HEK293 (cell line): Measurements from ENCODE around the gene BNIPL.

Source experiments
- HOXA7 ChIP-seq: sonication (generic); formaldehyde crosslinking; IDR thresholded peaks from 2 replicates; pipeline ENCODE4 v1.8.1; 2022; ENCODE audit warnings: missing genetic modification reagents, borderline replicate concordance
- HOXC10 ChIP-seq: sonication (generic); formaldehyde crosslinking; IDR thresholded peaks from 2 replicates; pipeline ENCODE4 v1.8.1; 2023; ENCODE audit warnings: mild to moderate bottlenecking, missing genetic modification reagents
- IKZF3 ChIP-seq: fragments of 450-650 bp; IDR thresholded peaks from 2 replicates; pipeline ENCODE4 v1.5.0; 2018; ENCODE audit warnings: missing biosample characterization, mild to moderate bottlenecking, missing genetic modification characterization, moderate library complexity
- KLF8 ChIP-seq: fragments of 450-650 bp; formaldehyde crosslinking; IDR thresholded peaks from 2 replicates; pipeline ENCODE4 v1.5.1; 2016; ENCODE audit warnings: missing biosample characterization, missing genetic modification characterization
- SCRT1 ChIP-seq: fragments of 450-650 bp; formaldehyde crosslinking; IDR thresholded peaks from 2 replicates; pipeline ENCODE4 v1.5.1; 2016; ENCODE audit warnings: missing biosample characterization, missing genetic modification characterization, borderline replicate concordance
- SCRT2 ChIP-seq: fragments of 450-650 bp; formaldehyde crosslinking; IDR thresholded peaks from 2 replicates; pipeline ENCODE4 v1.5.1; 2016; ENCODE audit warnings: missing biosample characterization, missing genetic modification characterization
- SETDB1 ChIP-seq: IDR thresholded peaks from one replicate; pipeline ENCODE4 v1.6.1; 2017; ENCODE audit warnings: mild to moderate bottlenecking, low read length, moderate library complexity, mixed read lengths; ENCODE audit not compliant: insufficient read length
- SP3 ChIP-seq: fragments of 450-650 bp; formaldehyde crosslinking; IDR thresholded peaks from 2 replicates; pipeline ENCODE4 v1.5.1; 2016; ENCODE audit warnings: missing biosample characterization, missing genetic modification characterization
- YY2 ChIP-seq: fragments of 450-650 bp; formaldehyde crosslinking; IDR thresholded peaks from 2 replicates; pipeline ENCODE4 v1.5.1; 2016; ENCODE audit warnings: missing biosample characterization, missing genetic modification characterization
- ZBTB17 ChIP-seq: fragments of 450-650 bp; formaldehyde crosslinking; IDR thresholded peaks from 2 replicates; pipeline ENCODE4 v1.5.1; 2016; ENCODE audit warnings: missing biosample characterization, missing genetic modification characterization
- ZBTB48 ChIP-seq: fragments of 450-650 bp; formaldehyde crosslinking; IDR thresholded peaks from 2 replicates; pipeline ENCODE4 v1.5.1; 2016; ENCODE audit warnings: missing biosample characterization, missing genetic modification characterization
- ZNF10 ChIP-seq: fragments of 450-650 bp; formaldehyde crosslinking; IDR thresholded peaks from 2 replicates; pipeline ENCODE4 v1.5.1; 2017; ENCODE audit warnings: missing biosample characterization, missing genetic modification characterization
- ZNF211 ChIP-seq: fragments of 450-650 bp; formaldehyde crosslinking; IDR thresholded peaks from 2 replicates; pipeline ENCODE4 v1.5.1; 2016; ENCODE audit warnings: low read depth, missing biosample characterization, missing genetic modification characterization
- ZNF24 ChIP-seq: fragments of 450-650 bp; formaldehyde crosslinking; IDR thresholded peaks from 2 replicates; pipeline ENCODE4 v1.5.1; 2016; ENCODE audit warnings: missing biosample characterization, missing genetic modification characterization
- ZNF26 ChIP-seq: fragments of 450-650 bp; formaldehyde crosslinking; IDR thresholded peaks from 2 replicates; pipeline ENCODE4 v1.5.1; 2016; ENCODE audit warnings: missing biosample characterization, missing genetic modification characterization
- ZNF274 ChIP-seq, 2 experiments: fragments of 200-500 bp in 1 of 2; fragments of 450-650 bp in 1 of 2; sonication (Bioruptor generic) in 1 of 2; formaldehyde crosslinking in 1 of 2; IDR thresholded peaks; 2 replicates each; pipeline versions ENCODE4 v1.5.1 to v1.6.1; 2014 to 2016; ENCODE audit warnings: borderline replicate concordance in 1 of 2, inconsistent platforms in 1 of 2, low read length in 1 of 2, missing biosample characterization in 1 of 2, missing genetic modification characterization in 1 of 2
- ZNF335 ChIP-seq: fragments of 450-650 bp; formaldehyde crosslinking; conservative IDR thresholded peaks from 2 replicates; pipeline ENCODE4 v1.5.1; 2016; ENCODE audit warnings: missing biosample characterization, missing genetic modification characterization
- ZNF341 ChIP-seq: fragments of 450-650 bp; formaldehyde crosslinking; IDR thresholded peaks from 2 replicates; pipeline ENCODE4; 2016; ENCODE audit warnings: low read depth, missing biosample characterization, missing genetic modification characterization
- ZNF366 ChIP-seq: fragments of 450-650 bp; formaldehyde crosslinking; conservative IDR thresholded peaks from 2 replicates; pipeline ENCODE4 v1.5.1; 2016; ENCODE audit warnings: missing biosample characterization, missing genetic modification characterization
- ZNF394 ChIP-seq: fragments of 450-650 bp; formaldehyde crosslinking; IDR thresholded peaks from 2 replicates; pipeline ENCODE4 v1.5.1; 2016; ENCODE audit warnings: missing biosample characterization, missing genetic modification characterization, mild to moderate bottlenecking, moderate library complexity, borderline replicate concordance
- ZNF416 ChIP-seq: fragments of 450-650 bp; formaldehyde crosslinking; IDR thresholded peaks from 2 replicates; pipeline ENCODE4 v1.5.1; 2016; ENCODE audit warnings: missing biosample characterization, missing genetic modification characterization
- ZNF600 ChIP-seq: fragments of 450-650 bp; formaldehyde crosslinking; IDR thresholded peaks from 2 replicates; pipeline ENCODE4 v1.5.1; 2016; ENCODE audit warnings: missing biosample characterization, missing genetic modification characterization
- ZNF654 ChIP-seq: fragments of 450-650 bp; formaldehyde crosslinking; IDR thresholded peaks from 2 replicates; pipeline ENCODE4 v1.5.1; 2016; ENCODE audit warnings: low read depth, missing biosample characterization, missing genetic modification characterization
- ZNF768 ChIP-seq: fragments of 450-650 bp; formaldehyde crosslinking; IDR thresholded peaks from 2 replicates; pipeline ENCODE4 v1.5.1; 2018; ENCODE audit warnings: missing biosample characterization, mild to moderate bottlenecking, missing genetic modification characterization
- ZNF843 ChIP-seq: fragments of 450-650 bp; formaldehyde crosslinking; IDR thresholded peaks from 2 replicates; pipeline ENCODE4 v1.5.1; 2016; ENCODE audit warnings: missing biosample characterization, missing genetic modification characterization
- ZSCAN16 ChIP-seq: fragments of 450-650 bp; formaldehyde crosslinking; IDR thresholded peaks from 2 replicates; pipeline ENCODE4 v1.5.1; 2016; ENCODE audit warnings: missing biosample characterization, missing genetic modification characterization
- TF ChIP-seq, protein P1 (sequence below): fragments of 450-650 bp; formaldehyde crosslinking; optimal IDR thresholded peaks from 2 replicates; pipeline ENCODE3; 2016; ENCODE audit warnings: missing biosample characterization, mild to moderate bottlenecking, missing genetic modification characterization
- TF ChIP-seq, protein P2 (sequence below): fragments of 450-650 bp; formaldehyde crosslinking; IDR thresholded peaks from 2 replicates; pipeline ENCODE4 v1.5.1; 2016; ENCODE audit warnings: missing biosample characterization, missing genetic modification characterization
- TF ChIP-seq, protein P3 (sequence below): fragments of 450-650 bp; formaldehyde crosslinking; IDR thresholded peaks from 2 replicates; pipeline ENCODE4 v1.5.1; 2016; ENCODE audit warnings: missing biosample characterization, missing genetic modification characterization
- TF ChIP-seq, protein P4 (sequence below): fragments of 450-650 bp; formaldehyde crosslinking; IDR thresholded peaks from 2 replicates; pipeline ENCODE4 v1.5.1; 2016; ENCODE audit warnings: missing biosample characterization, missing genetic modification characterization
- TF ChIP-seq, protein P5 (sequence below): fragments of 450-650 bp; formaldehyde crosslinking; IDR thresholded peaks from 2 replicates; pipeline ENCODE4 v1.5.1; 2016; ENCODE audit warnings: missing biosample characterization, missing genetic modification characterization

BNIPL gene

GRCh38 chr1:151062741-151063371 lies 26.5 kb downstream of the BNIPL start (continued):
- TF ChIP-seq ZNF600 (peak; percentile 86), ZNF654 (tag by site-specific recombination) (no peak), ZNF10 (tag by site-specific recombination) (peak; percentile 64; the same call in 1 of the 2 replicates), YY2 (tag by site-specific recombination) (no peak), ZNF335 (0 out of 2 replicates have a peak, but pooled peaks have one; percentile 18), ZSCAN16 (no peak), ZNF341 (tag by site-specific recombination) (no peak), ZNF274 (IDR thresholded peaks at IDR 0.05; ENCODE audit: low read length) (no peak), ZNF274 (tag by site-specific recombination; IDR thresholded peaks at IDR 0.05; ENCODE audit: borderline replicate concordance) (no peak), SCRT2 (tag by site-specific recombination) (no peak), SP3 (tag by site-specific recombination) (no peak), ZNF843 (tag by site-specific recombination) (no peak), SCRT1 (no peak), HOXC10 (no peak), KLF8 (tag by site-specific recombination) (no peak), ZNF416 (tag by site-specific recombination) (no peak), ZNF24 (peak; percentile 24; the same call in 1 of the 2 replicates), ZNF366 (tag by site-specific recombination) (peak; percentile 49; the same call in 1 of the 2 replicates), ZBTB17 (tag by site-specific recombination) (peak; percentile 55; the same call in 1 of the 2 replicates), IKZF3 (tag by site-specific recombination) (0 out of 2 replicates have a peak, but pooled peaks have one; percentile 48), ZNF394 (tag by site-specific recombination) (peak; percentile 61; the same call in 1 of the 2 replicates), ZNF211 (tag by site-specific recombination) (no peak), SETDB1 (no peak), ZNF26 (tag by site-specific recombination) (no peak), ZBTB48 (tag by site-specific recombination) (peak; percentile 46; the same call in 1 of the 2 replicates), HOXA7 (CRISPR knock-in tag) (no peak), ZNF768 (tag by site-specific recombination) (no peak)
- TF ChIP-seq, protein P1, sequence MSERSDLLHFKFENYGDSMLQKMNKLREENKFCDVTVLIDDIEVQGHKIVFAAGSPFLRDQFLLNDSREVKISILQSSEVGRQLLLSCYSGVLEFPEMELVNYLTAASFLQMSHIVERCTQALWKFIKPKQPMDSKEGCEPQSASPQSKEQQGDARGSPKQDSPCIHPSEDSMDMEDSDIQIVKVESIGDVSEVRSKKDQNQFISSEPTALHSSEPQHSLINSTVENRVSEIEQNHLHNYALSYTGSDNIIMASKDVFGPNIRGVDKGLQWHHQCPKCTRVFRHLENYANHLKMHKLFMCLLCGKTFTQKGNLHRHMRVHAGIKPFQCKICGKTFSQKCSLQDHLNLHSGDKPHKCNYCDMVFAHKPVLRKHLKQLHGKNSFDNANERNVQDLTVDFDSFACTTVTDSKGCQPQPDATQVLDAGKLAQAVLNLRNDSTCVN (tag by site-specific recombination), result no peak
- TF ChIP-seq, protein P2, sequence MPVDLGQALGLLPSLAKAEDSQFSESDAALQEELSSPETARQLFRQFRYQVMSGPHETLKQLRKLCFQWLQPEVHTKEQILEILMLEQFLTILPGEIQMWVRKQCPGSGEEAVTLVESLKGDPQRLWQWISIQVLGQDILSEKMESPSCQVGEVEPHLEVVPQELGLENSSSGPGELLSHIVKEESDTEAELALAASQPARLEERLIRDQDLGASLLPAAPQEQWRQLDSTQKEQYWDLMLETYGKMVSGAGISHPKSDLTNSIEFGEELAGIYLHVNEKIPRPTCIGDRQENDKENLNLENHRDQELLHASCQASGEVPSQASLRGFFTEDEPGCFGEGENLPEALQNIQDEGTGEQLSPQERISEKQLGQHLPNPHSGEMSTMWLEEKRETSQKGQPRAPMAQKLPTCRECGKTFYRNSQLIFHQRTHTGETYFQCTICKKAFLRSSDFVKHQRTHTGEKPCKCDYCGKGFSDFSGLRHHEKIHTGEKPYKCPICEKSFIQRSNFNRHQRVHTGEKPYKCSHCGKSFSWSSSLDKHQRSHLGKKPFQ (tag by site-specific recombination), result no peak
- TF ChIP-seq, protein P3, sequence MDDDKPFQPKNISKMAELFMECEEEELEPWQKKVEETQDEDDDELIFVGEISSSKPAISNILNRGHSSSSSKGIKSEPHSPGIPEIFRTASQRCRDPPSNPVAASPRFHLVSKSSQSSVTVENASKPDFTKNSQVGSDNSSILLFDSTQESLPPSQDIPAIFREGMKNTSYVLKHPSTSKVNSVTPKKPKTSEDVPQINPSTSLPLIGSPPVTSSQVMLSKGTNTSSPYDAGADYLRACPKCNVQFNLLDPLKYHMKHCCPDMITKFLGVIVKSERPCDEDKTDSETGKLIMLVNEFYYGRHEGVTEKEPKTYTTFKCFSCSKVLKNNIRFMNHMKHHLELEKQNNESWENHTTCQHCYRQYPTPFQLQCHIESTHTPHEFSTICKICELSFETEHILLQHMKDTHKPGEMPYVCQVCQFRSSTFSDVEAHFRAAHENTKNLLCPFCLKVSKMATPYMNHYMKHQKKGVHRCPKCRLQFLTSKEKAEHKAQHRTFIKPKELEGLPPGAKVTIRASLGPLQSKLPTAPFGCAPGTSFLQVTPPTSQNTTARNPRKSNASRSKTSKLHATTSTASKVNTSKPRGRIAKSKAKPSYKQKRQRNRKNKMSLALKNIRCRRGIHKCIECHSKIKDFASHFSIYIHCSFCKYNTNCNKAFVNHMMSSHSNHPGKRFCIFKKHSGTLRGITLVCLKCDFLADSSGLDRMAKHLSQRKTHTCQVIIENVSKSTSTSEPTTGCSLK, result no peak
- TF ChIP-seq, protein P4, sequence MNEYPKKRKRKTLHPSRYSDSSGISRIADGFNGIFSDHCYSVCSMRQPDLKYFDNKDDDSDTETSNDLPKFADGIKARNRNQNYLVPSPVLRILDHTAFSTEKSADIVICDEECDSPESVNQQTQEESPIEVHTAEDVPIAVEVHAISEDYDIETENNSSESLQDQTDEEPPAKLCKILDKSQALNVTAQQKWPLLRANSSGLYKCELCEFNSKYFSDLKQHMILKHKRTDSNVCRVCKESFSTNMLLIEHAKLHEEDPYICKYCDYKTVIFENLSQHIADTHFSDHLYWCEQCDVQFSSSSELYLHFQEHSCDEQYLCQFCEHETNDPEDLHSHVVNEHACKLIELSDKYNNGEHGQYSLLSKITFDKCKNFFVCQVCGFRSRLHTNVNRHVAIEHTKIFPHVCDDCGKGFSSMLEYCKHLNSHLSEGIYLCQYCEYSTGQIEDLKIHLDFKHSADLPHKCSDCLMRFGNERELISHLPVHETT (tag by site-specific recombination), result no peak
- TF ChIP-seq, protein P5, sequence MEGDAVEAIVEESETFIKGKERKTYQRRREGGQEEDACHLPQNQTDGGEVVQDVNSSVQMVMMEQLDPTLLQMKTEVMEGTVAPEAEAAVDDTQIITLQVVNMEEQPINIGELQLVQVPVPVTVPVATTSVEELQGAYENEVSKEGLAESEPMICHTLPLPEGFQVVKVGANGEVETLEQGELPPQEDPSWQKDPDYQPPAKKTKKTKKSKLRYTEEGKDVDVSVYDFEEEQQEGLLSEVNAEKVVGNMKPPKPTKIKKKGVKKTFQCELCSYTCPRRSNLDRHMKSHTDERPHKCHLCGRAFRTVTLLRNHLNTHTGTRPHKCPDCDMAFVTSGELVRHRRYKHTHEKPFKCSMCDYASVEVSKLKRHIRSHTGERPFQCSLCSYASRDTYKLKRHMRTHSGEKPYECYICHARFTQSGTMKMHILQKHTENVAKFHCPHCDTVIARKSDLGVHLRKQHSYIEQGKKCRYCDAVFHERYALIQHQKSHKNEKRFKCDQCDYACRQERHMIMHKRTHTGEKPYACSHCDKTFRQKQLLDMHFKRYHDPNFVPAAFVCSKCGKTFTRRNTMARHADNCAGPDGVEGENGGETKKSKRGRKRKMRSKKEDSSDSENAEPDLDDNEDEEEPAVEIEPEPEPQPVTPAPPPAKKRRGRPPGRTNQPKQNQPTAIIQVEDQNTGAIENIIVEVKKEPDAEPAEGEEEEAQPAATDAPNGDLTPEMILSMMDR (tag by site-specific recombination), result no peak
